Dendritic cell treated with granulocyte-macrophage colony-stimulating factor and Interleukin-4, amounts not matched to agents 40 ng/mL and 50 ng/mL, for 4 days (primary cell): Measurements from ENCODE around the gene SAPCD2.
"Not testable (repeated sequence)": the region's sequence is repeated elsewhere in the genome, so short reads cannot be mapped to it uniquely, and the experiment has no call there.

Experiments
- H3K27ac Mint-ChIP-seq: one replicate; pipeline ENCODE4 v1.8.0; 2022; ENCODE audit warnings: mild to moderate bottlenecking, mixed read lengths
- H3K27me3 Mint-ChIP-seq: one replicate; pipeline ENCODE4 v1.8.0; 2022; ENCODE audit warnings: mild to moderate bottlenecking, mixed read lengths
- H3K36me3 Mint-ChIP-seq: one replicate; pipeline ENCODE4 v1.8.0; 2022; ENCODE audit warnings: low read depth, mixed read lengths
- H3K4me1 Mint-ChIP-seq: one replicate; pipeline ENCODE4 v1.8.0; 2022; ENCODE audit warnings: low read depth, mixed read lengths
- H3K4me3 Mint-ChIP-seq: one replicate; pipeline ENCODE4 v1.8.0; 2022; ENCODE audit warnings: mild to moderate bottlenecking, moderate library complexity, mixed read lengths
- H3K9me3 Mint-ChIP-seq: one replicate; pipeline ENCODE4 v1.8.0; 2022; ENCODE audit warnings: mixed read lengths
- intact Hi-C: fragments of 100-400 bp; cut with micrococcal nuclease; formaldehyde crosslinking; loops from one replicate; pipeline ENCODE4 v1.15.0; 2022

Gene SAPCD2

DNA sequence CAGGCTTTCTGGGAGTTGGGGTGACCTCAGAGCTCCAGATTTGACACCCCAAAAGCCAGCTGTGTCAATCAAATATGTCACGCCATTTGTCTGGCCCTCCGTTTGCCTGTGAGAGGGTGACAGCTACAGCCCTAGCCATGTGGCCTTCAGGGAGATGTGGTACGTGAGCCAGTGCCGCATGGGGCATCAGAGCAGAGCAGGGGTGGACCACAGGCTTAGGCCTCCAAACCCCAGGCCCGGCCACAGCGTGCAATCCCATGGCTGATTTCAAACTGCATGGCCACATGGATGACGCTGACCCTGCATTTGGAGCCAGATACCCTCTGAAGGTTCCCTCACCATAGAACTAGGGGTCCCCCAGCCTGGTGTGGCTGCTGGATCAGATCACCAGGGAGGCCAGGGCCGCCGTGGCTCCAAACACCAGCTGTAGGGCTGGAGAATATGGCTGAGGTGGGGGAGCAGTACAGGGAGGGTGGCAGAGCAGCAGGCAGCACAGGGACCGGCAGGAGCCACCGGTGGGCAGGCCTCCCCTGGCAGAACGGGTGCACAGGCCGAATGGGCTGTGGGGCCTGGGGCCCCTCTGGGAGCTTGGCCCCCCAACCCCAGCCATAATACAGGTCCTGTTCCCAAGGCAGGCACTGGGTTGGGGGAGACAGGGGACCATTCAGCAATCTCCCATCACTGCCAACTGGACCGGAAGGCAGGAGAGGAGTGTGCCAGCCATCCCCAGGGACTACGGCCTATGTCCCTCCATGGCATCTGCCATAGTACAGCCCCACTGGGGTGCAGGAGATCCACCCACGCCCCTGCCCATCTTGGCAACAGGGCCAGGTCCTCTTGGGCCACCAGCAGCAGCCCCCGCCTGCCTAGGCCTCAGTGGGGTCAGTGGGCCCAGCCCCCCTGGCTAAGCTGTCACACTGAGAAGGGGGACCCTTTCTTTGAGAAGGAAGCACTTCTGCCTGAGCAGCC lies 1.5 kb downstream of the SAPCD2 start:
- intact Hi-C loops = no loop called here
- Mint-ChIP-seq H3K9me3 (no peaks in the 10 kb centered on the region), H3K27ac (no peak overlapping the region), H3K4me1 (peaks cover 51% of the 10 kb centered on the region), H3K36me3 (peaks cover 13% of the 10 kb centered on the region), H3K4me3 (peak overlapping the region; percentile 37), H3K27me3 (no peaks in the 10 kb centered on the region)

DNA sequence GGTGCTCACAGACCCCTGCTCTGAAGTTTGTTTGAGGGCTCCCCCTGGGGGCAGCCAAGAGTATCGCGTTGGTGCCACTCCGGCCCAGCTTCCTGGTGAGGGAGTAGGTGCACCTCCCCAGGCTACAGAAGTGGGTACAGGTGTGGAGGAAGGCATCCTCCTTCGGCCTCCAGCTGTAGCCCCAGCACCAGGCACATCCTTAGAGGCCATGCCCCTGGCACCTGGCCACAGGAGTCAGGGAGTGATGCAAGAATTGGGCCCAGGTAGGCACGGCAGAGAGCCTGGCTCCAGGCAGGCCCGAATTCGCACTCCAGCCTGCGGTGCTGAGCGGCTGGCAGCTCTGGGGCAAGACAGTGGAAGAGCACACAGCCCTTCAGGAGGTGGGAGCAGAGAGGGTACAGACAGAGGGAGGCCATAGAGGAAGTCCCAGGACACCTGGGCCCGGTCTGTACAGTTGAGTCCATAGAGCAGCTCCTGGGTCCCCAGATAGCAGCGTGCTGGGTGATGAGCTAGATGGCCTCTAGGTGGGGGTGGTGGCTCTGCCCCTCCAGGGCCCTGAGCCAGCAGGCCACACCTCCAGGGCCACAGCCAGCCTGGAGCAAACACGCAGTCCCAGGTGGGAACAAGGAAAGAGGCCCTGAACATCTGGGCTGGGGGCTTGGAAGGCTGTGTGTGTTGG lies 2.4 kb downstream of the SAPCD2 start:
- H3K4me1 Mint-ChIP-seq = peaks cover 44% of the 10 kb centered on the region

DNA sequence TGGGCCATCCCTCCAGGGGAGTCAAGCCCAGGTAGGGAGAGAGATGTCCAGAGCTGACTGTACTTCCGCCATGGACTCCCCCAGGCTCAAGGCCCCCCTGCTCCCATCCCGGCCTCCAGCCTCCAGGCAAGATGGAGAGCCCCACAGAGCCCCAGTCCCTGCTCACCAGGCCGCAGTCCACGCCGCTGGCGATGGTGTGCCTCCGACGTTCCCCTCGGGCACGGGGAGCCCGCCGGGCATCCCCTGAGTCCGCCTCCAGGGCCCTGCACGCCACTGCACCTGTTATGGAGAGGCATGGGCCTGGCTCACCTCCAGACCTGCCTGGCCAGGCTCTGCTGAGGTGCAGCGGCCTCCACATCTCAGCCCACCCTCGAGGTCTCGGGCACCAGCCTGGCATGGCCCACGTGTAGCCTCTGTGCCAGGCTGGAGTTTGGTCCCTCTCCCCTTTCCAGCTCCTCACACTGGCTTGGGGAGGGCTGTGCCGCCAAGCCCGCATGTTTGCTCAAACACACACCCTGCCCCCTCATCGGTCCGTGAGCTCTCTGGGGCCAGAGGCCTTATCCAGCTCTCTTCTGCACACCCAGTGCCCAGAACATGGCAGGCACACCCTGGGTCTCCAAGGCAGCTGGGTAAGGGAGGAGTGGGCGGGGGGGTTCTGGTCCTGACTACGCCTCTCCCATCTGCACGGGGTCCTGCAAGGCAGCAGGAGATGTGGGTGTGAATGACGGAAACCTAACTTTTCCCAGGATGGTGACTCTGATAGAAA lies 4.1 kb downstream of the SAPCD2 start:
- H3K27ac Mint-ChIP-seq = no peak overlapping the region
- intact Hi-C loops = no loop called here
- H3K36me3 Mint-ChIP-seq = peaks cover 13% of the 10 kb centered on the region
- no peaks in the 10 kb centered on the region for H3K9me3 Mint-ChIP-seq
- H3K27me3 Mint-ChIP-seq = peaks cover 10% of the 10 kb centered on the region
- peaks cover 29% of the 10 kb centered on the region for H3K4me1 Mint-ChIP-seq
- no peak overlapping the region for H3K4me3 Mint-ChIP-seq

More for the DNA sequence above, 2.4 kb downstream of the SAPCD2 start:
- H3K27ac Mint-ChIP-seq = peak overlapping the region; percentile 57
- intact Hi-C loops = no loop called here
- no peak overlapping the region for H3K4me3 Mint-ChIP-seq
- H3K9me3 Mint-ChIP-seq = no peaks in the 10 kb centered on the region
- H3K36me3 Mint-ChIP-seq = peaks cover 13% of the 10 kb centered on the region
- no peaks in the 10 kb centered on the region for H3K27me3 Mint-ChIP-seq

DNA sequence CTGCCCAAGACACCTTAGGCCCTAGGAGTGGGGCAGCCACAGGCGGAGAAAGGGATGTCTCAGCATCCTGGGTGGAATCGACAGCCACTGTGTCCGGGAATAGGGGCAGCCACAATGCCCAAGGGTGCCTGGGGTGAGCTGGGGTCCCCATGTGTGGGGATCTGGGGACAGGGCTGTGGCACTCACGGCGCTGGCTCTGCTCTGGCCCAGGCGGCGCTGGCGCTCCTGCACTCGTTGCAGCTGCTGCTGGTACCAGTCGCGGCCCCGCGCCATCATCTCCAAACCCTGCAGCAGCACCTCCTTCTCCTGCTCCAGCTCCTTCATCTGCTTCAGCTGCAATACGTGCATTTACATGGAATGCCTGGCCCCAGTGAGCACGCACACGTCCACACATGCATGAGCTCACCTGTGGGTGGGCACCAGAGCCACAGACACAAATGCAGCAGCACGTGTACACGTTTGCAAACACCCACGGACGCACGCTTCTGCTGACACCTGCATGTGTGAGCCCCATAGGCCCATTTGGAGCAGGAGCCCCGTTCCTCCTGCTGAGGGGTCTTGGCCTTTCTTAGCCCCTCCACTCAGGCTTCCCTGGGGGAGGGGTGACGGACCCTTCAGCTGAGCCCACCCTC lies 4.9 kb downstream of the SAPCD2 start:
- H3K4me1 Mint-ChIP-seq = peaks cover 26% of the 10 kb centered on the region
- peaks cover 13% of the 10 kb centered on the region for H3K36me3 Mint-ChIP-seq
- intact Hi-C loops = loop anchor here (2.0 kb wide), 1 partner anchor 19 kb away; the partner anchor contains the start of gene NPDC1
- no peak overlapping the region for H3K4me3 Mint-ChIP-seq
- H3K27me3 Mint-ChIP-seq = peaks cover 16% of the 10 kb centered on the region
- no peak overlapping the region for H3K27ac Mint-ChIP-seq
- H3K9me3 Mint-ChIP-seq = no peaks in the 10 kb centered on the region

DNA sequence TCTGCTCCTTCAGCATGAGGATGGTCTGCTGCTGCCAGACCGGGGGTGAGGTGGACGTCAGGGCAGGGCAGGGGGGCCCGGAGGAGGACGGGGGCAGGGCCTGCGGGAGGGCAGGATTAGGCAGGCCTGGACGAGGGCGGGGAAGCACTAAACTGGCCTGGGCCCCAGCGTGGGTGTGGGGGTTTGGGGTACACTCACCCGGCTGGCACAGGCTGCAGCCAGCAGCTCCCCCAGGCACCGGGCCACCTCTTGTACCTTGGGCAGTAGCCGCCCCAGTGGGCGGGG lies 5.5 kb downstream of the SAPCD2 start:
- intact Hi-C loops = loop anchor here (2.0 kb wide), 1 partner anchor 18 kb away; the partner anchor contains the start of gene NPDC1
- peaks cover 13% of the 10 kb centered on the region for H3K36me3 Mint-ChIP-seq
- H3K4me3 Mint-ChIP-seq = no peak overlapping the region

DNA sequence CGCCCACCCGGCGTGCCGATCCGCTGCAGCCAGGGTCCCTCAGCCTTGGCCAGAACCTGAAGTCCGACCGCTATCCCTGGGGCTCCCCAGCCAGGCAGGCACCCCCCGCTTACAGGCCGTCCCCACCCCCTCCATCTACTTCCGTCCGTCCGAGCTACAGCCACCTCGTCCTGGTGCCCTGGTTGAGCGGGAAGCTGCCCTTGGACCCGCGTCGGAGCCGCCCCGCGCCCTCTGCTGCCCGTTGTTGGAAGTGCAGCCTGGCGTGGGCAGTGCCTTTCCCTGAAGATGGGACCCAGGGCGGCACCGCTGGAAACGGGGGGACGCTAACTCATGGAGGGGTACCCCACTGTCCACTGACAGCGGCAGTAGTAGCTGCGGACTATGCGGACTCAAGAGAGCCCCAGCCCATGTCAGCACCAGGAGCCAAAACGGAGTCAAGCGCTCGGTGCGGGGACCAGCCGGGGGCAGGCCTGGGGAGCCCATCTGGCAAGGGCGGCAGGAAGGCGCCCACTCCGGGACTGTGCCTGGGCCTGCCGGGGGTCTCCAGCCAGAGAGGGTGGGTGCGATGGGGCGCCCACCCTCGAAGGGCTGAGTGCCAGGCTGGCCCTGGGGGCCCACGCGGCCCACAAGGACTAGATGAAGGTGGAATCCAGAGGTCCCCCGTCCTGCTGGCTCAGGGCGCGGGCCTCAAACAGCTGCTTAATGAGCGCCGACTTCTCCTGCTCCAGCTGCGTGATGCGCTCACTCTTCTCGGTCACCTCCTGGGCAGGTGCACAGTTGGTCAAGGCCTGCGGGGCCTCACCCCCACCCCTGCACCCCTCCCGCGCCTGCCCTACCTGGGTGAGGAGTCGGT lies 6.1 kb downstream of the SAPCD2 start:
- intact Hi-C loops = loop anchor here (2.0 kb wide), 1 partner anchor 17 kb away; the partner anchor contains the start of gene NPDC1
- Mint-ChIP-seq H3K27ac (no peak overlapping the region), H3K4me3 (no peak overlapping the region), H3K9me3 (no peaks in the 10 kb centered on the region), H3K27me3 (peaks cover 20% of the 10 kb centered on the region), H3K36me3 (peaks cover 13% of the 10 kb centered on the region), H3K4me1 (peaks cover 25% of the 10 kb centered on the region)

More for the DNA sequence above, 5.5 kb downstream of the SAPCD2 start:
- H3K9me3 Mint-ChIP-seq = no peaks in the 10 kb centered on the region
- H3K4me1 Mint-ChIP-seq = peaks cover 26% of the 10 kb centered on the region
- peaks cover 20% of the 10 kb centered on the region for H3K27me3 Mint-ChIP-seq
- H3K27ac Mint-ChIP-seq = no peak overlapping the region

DNA sequence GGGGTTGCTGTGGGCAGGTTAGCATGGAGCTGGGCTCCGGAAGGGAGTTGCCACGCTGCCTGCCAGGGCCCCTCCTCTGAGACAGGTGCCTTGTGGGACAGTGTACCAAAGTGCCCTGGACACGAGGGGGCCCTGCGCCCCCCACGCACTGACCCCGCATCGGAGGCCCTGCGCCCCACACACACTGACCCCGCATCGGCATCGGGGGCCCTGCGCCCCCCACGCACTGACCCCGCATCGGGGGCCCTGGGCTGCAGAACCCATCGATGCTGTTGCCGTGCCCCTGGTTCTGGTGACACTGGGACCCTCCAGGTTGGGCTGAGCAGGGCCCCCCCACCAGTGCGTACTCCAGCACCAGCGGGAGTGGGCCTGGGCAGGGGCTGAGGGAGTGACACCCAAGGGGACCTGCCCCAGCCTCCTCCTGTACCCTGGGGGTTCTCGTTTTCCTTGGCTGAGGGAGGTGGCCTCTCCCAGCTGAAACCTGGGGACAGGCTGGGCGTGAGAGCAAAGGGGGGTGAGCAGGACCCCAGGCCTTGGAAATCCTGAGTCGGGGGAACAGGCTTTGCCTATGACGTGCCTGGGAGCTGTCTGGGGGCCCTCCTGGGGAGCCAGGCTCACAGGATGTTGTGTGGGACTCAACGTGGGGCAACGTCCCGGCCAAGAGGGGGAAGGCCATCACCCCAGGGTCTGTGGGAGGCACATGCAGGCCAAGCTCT lies 6.9 kb downstream of the SAPCD2 start:
- intact Hi-C loops = loop anchor here (2.0 kb wide), 1 partner anchor 17 kb away; the partner anchor contains the start of gene NPDC1
- H3K4me3 Mint-ChIP-seq = no peak overlapping the region
- peaks cover 17% of the 10 kb centered on the region for H3K4me1 Mint-ChIP-seq
- peaks cover 26% of the 10 kb centered on the region for H3K27me3 Mint-ChIP-seq
- no peaks in the 10 kb centered on the region for H3K9me3 Mint-ChIP-seq
- no peak overlapping the region for H3K27ac Mint-ChIP-seq
- peaks cover 13% of the 10 kb centered on the region for H3K36me3 Mint-ChIP-seq

DNA sequence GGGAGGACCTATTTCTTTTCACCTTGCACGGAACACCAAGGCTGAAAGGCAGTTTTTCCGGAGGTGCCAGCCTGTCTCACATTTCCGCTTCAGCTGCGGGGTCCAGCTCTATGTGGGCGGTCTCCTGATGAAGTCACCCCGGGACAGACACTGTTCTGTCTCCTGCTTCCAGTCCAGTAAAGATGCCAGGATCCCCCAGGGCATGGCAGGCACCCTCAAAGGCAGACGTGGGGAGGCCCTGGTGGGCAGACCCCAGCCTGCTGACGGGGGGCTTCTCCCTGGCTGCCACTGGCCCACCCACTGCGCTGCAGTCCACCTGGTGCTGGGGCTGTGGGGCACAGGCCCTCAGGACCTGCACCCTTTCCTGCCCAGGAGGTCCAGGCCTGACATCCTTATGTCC lies 7.6 kb downstream of the SAPCD2 start:
- intact Hi-C loops = not testable (repeated sequence)

DNA sequence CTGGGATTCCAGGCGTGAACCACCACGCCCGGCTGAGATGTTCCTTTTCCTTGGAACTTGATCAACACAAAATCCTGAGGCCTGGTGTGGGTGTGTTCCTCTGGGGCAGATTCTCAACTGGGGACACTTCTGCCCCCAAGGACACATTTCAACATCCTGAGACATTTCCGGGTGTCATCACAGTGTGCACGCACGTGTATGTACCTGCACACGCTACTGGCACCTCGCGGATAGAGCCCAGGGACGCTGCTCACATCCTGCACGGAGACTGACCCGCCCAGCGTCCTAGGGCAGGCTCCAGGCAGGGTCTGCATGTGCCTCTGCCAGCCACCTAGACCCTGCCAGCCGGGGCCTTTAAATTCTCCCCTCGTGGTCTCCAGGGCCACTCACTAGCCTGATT lies 8.0 kb downstream of the SAPCD2 start:
- Mint-ChIP-seq H3K27me3 (peaks cover 31% of the 10 kb centered on the region), H3K4me1 (peaks cover 11% of the 10 kb centered on the region), H3K36me3 (peaks cover 13% of the 10 kb centered on the region), H3K4me3 (no peak overlapping the region), H3K27ac (no peak overlapping the region), H3K9me3 (no peaks in the 10 kb centered on the region)
- intact Hi-C loops = no loop called here

More for the DNA sequence above, 7.6 kb downstream of the SAPCD2 start:
- Mint-ChIP-seq H3K4me1 (peaks cover 12% of the 10 kb centered on the region), H3K36me3 (peaks cover 13% of the 10 kb centered on the region), H3K27me3 (peaks cover 29% of the 10 kb centered on the region)
- not testable (repeated sequence) for H3K9me3 Mint-ChIP-seq, H3K4me3 Mint-ChIP-seq, H3K27ac Mint-ChIP-seq

DNA sequence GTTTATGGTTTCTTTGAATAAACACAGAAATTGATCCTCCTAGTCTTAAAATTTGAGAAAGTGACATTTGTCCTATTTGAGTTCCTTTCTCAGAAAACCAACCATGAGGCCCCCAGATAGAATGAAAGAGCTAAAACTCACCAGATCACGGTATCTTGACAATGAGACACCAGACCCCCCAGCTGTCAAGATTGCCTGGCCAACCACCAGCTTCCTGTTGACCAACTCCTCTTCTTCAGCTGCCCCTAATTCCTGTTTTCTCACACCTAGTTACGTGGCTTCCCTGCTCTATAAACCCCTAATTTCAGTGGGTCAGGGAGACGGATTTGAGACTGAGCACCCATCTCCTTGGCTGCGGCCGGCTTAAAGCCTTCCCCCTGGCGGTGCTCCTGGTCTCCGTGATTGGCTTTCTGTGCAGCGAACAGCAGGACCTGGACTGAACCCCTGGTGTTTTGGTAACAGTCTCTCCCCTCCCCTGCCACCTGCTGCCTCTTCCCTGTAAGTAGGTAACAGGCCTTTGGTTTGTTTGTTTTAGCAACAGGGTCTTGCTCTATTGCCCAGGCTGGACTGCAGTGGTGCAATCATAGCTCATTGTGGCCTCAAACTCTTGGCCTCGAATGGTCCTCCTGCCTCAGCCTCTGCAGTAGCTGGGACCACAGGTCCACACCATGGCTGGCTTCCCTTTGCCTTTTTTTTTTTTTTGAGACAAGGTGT lies 11.7 kb downstream of the SAPCD2 start:
- H3K4me3 Mint-ChIP-seq = no peak overlapping the region
- no peaks in the 10 kb centered on the region for H3K36me3 Mint-ChIP-seq
- intact Hi-C loops = no loop called here
- peaks cover 4% of the 10 kb centered on the region for H3K4me1 Mint-ChIP-seq
- no peak overlapping the region for H3K27ac Mint-ChIP-seq
- no peaks in the 10 kb centered on the region for H3K9me3 Mint-ChIP-seq
- peaks cover 60% of the 10 kb centered on the region for H3K27me3 Mint-ChIP-seq

DNA sequence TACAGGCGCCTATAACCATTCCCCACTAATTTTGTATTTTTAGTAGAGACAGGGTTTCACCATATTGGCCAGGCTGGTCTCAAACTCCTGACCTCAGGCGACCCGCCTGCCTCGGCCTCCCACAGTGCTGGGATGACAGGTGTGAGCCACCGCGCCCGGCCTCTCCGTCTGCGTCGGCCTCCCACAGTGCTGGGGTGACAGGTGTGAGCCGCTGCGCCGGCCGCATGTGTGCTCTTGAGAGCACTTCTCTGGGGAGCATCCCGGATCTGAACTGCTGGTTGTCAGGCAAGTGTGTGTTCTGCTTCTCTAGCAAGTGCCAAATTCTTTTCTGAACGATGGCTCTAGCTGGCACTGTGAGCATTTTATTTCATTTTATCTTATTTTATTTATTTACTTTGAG lies 12.8 kb downstream of the SAPCD2 start:
- H3K36me3 Mint-ChIP-seq = no peaks in the 10 kb centered on the region
- H3K9me3 Mint-ChIP-seq = no peaks in the 10 kb centered on the region
- peaks cover 6% of the 10 kb centered on the region for H3K4me1 Mint-ChIP-seq
- no peak overlapping the region for H3K27ac Mint-ChIP-seq
- H3K4me3 Mint-ChIP-seq = no peak overlapping the region
- peaks cover 70% of the 10 kb centered on the region for H3K27me3 Mint-ChIP-seq
- intact Hi-C loops = no loop called here
